HG02759 (cell line): Measurements from ENCODE around the gene CD63.
A peak's percentile ranks its signal among the peaks of the same experiment; 100 is the strongest.

Source experiments
- ATAC-seq: cut with Tn5 transposase; IDR thresholded peaks from one replicate; pipeline ENCODE4 v1.9.1; 2021; ENCODE audit warnings: mild to moderate bottlenecking, moderate library complexity; ENCODE audit not compliant: unreplicated experiment

The CD63 gene

DNA sequence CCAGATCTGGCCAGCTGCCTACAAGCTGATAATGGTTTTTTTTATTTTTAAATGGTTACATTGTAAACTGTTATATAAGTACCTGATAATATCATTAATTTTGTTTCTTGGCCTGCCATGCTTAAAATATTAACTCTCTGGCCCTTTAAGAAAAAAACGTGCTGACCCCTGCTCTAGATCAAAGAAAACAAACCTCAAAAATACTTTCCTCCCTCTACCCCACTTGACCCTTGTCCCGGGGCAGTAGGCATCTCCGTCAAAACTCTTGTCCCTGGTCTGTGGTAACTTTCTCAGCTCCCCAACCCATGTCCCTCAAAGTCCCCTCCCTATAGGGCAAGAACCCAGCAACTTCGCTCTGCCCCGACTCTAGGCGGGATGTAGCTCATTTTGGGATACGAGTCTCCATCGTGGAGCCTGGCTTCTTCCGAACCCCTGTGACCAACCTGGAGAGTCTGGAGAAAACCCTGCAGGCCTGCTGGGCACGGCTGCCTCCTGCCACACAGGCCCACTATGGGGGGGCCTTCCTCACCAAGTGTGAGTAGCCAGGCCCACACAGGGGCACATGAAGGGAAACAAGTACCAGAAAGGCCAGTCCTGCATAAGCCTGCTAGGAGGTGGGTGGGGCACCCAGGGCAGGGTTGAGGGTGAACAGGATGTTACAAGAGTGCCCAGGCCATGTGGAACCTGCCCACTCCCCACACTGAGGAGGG, 5.1 kb downstream of the CD63 start:
- ATAC-seq: no peak

DNA sequence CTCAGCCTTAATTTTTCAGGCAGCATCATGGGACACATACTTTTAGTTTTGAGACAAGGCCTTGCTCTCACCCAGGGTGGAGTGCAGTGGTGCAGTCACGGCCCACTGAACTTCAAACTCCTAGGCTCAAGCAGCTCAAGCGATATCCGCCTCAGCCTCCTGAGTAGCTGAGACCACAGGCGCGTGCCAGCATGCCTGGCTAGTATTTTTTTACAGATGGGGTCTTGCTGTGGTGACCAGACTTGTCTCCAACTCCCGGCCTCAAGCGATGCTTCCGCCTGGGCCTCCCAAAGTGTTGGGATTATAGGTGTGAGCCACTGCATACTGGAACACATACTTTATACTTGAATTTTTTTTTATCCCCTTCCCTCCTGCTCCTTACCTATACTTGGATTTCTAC, 5.9 kb downstream of the CD63 start:
- no peak for ATAC-seq

DNA sequence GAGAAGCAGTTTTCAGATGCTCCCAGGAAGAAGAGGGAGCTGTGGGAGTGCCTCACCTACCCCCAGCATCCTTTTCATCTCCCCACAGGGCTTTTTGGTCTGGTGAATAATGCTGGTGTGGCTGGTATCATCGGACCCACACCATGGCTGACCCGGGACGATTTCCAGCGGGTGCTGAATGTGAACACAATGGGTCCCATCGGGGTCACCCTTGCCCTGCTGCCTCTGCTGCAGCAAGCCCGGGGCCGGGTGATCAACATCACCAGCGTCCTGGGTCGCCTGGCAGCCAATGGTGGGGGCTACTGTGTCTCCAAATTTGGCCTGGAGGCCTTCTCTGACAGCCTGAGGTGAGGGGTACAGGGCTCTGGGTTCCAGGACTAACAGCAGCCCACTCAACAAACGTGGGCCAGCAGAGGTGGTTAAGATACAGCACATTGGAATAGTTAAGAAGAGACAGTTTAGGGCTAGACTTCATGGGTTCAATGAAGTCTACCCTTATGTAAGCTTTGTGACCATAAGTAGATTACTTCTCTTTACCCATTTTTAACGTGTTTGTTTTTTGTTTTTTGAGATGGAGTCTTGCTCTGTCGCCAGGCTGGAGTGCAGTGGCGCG, 7.1 kb downstream of the CD63 start:
- ATAC-seq: no peak

DNA sequence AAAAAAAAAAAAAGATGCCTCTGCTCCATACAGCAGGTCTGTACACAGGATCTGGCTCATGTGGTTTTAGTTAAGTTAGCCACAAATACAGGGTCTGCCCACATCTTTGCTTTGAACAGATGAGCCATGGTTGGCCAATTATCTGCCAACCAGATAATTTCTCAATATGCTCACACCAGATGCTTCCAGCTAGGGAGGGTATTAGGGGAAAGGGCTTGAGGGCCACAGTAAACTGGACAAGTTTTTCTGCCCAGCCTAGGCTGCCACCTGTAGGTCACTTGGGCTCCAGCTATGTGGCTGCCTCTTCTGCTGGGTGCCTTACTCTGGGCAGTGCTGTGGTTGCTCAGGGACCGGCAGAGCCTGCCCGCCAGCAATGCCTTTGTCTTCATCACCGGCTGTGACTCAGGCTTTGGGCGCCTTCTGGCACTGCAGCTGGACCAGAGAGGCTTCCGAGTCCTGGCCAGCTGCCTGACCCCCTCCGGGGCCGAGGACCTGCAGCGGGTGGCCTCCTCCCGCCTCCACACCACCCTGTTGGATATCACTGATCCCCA, 7.8 kb downstream of the CD63 start:
- ATAC-seq: no peak

DNA sequence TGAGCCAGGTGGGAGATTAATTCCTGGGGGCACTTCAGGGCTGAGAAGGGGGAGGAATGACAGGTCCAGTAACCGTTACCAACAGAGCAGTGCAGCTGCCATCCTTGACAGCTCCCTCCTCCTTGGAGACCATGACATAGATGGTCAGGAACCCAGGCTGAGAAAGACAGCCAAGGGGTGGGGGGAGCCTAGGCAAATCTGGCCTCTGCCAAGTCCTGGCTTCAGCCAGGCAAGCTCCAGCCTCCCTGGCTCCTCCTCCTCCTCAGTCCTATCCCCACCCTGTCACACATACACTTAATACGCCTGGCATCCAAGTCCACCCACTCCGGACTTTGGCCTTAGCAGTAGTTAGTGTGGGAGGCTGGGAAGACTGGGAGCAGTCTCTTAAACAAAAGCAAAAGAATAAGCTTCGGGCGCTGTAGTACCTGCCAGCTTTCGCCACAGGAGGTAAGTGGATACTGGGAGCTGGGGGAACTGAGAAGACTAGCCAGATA, 8.7 kb downstream of the CD63 start, which contains the start of gene RDH5:
RDH5 (plus strand) TSS at position 323 of the 494 bp plus-strand sequence. CDS start 792 bp downstream, outside the sequence.
- ATAC-seq: no peak

DNA sequence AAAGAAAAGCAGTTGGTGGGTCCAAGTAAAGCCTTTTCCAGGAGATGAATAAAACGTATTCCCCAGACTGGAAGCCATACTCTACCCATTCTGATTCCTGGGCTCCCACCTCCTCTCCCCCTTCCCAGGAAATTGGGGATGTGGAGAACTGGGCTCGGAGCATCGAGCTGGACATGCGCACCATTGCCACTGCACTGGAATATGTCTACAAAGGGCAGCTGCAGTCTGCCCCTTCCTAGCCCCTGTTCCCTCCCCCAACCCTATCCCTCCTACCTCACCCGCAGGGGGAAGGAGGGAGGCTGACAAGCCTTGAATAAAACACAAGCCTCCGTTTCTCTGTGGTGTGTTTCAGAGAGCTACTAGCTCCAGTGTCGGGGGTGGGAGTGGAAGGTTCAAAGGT, 9.4 kb downstream of the CD63 start:
- ATAC-seq: no peak

DNA sequence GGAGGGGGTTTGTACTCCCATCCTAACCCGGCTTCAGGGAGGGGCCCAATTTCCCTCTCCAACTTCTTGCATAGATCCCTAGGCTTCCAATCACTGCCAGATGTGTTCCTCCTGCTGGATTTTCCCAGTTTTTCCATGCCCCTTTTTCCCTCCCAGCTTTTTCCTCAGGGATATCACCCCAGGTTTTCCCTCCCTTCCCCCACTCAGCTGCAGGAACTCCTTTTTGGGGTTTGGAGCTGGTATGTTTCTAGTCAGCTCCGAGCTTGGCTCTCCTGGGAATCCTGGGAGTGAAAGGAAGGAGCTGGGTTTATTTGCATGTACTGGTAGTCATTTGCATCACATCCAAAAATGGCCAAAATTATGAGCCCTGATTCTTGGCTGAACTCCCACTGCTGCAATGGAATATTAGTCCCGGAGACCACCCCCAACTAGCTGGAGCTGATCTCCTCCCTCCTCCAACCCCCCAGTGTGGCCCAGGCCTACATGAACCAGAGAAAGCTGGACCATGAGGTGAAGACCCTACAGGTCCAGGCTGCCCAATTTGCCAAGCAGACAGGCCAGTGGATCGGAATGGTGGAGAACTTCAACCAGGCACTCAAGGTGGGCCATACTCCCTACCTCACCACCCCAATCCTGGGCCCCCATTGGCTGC, 10.1 kb downstream of the CD63 start:
- no peak for ATAC-seq

DNA sequence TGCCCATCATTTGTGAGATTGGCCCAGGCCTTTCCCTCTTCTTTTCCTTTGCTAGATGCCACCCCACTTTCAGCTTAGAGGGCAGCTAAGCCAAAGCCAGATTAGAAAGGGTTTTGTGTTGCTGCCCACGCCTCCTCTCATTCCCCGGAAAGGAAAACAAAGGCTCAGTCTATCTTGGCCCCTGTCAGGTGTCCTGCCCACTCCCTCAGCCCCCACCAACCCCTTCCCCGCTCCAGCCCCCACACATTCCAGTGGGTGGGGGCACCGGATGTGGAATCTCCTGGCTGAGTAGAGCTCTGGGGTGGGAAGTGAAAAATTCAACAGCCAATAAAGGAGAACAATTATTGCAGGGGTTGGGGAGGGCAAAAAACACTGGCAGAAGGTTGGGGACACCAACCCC, 10.8 kb downstream of the CD63 start:
- ATAC-seq: no peak

DNA sequence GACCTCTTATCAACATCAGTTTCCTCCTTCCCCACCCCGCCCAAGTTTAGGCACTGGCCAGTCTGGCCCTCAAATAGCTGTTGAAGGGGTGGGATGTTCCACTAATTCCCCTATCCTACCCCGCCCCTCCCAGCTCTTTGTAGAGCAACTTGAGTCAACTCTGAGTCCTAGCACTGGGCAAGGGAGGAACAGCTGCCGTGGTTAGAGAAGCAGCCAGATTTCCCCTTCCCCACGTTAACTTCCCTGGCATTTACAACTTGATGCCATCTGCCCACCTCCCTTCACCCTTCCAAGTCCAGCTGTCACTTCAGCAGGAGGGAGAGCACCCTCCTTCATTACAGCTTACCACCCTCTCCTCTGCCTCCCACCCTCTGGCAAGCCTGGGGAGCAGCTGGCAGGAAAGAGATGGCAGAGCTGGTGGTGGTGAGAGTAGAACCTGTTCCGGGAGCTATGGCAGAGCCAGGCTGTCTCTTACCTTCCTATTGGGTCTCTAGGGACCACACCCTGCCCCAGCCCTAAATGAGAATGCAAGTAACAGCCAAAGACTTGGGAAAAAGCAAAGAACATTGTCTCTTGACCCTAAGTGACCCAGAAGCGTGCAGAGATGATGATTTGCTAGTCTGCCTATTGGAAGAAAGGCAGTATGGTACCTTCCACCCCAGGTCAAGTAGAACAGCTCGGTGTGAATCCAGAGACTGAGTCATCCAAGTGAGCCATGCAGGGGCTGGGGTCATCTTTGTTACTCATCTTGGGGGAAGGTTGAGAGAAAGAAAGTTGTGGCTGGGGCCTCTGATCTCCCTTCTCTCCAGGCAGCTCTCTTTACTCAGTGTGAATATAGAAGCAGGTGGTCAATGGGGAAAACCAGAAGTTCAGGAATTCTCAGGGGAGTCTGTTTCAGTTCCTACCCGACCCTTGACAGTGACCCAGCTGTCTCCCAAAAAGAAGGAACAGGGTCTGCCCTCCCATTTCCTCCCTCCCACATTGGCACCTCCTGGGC, 11.5 kb downstream of the CD63 start:
- ATAC-seq: no peak

DNA sequence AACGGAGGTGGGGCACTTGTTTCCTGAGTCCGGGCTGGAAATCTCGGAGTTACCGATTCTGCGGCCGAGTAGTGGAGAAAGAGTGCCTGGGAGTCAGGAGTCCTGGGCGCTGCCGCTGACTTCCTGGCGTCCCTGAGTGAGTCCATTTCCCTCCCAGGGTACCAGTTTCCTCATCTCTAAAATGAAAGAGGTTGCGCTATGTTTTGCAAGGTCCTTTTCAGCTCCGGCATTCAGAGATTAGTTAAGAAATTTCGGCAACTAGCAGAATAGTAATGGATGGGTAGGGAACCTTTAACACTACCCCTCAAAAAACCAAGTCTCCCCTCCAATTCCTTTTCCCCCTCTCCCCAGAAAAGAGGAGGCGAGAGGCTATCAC, 12.2 kb downstream of the CD63 start:
- peak; percentile 24 for ATAC-seq

DNA sequence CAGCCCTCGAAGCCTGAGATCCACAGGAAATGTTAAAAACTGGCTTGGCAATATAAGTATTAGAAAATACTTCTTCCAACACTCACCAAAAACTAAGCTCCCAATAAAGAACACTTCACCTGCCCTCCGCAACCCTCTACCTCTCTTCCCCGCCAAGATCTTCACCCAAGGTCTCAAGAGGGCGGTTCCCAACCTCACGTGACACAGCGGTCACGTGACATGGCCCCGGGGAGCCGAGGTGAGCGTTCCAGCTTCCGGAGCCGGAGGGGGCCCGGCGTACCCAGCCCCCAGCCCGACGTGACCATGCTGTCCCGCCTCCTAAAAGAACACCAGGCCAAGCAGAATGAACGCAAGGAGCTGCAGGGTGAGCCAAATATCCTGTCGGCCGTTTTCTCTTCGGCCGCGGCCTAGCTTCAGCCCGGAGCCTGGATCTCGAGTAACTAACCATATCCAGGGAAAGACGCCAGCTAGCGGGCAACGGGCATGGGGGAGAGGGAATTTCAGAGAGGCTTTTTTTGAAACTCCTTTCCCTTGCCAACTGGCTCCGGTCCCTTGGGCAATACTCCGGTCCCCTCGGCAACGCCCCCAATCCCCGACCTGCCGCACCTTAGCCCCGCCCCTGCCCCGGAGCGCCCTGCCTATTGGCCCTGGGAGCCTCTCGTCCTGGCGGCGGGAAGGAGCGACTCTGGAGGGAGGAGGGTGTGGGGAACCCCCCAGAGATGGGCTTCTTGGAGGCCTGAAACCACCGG, 12.8 kb downstream of the CD63 start, which contains the start of gene BLOC1S1:
BLOC1S1 (plus strand) TSS at position 214 of the 749 bp plus-strand sequence; CDS start at position 220, 6 bp downstream.
- ATAC-seq: peak; percentile 95

DNA sequence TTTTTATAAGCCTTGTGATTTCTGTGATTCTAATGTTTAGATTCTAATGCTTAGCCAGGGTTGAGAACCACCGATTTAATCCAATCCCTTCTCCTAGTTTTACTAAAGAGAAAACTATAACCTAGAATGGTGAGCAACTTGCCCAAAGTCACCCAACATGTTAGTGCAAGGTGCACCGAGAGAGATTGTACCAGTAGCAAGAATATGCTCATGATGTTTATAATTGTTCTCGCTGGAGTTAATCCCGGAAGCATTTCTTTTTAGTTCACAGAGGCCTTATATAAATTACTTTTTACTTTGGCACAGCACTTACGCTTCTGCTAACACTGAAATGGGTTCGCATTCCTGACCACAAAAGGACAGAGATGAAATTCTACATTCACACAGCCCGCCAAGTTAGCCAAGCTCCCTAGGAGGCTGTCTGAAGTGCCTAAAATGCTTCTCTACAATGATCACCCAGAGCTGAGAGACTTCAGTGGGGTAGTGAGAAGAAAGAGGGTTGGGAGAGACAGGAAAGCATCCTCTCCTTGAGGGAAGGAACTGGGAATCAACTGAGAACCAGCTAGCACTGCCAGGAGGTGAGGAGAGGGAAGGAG, 13.5 kb downstream of the CD63 start:
- ATAC-seq: no peak

DNA sequence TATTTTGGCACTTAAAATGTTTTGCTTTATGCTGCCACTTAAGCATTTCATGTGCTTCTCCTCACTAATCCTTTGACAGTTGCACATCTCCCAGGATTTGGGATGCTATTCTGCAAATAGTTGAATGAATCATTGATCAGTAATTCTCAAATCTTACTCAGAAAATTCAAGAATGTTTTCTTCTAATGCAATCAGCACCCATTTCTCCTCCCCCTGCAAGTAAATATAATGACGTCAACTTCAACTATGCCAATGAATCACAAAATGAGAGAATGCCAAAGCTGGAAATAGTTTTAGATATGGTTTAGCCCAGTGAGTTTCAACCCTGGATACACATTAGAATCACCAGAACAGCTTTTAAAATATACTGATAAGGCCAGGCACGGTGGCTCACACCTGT, 15.1 kb downstream of the CD63 start:
- ATAC-seq: no peak

DNA sequence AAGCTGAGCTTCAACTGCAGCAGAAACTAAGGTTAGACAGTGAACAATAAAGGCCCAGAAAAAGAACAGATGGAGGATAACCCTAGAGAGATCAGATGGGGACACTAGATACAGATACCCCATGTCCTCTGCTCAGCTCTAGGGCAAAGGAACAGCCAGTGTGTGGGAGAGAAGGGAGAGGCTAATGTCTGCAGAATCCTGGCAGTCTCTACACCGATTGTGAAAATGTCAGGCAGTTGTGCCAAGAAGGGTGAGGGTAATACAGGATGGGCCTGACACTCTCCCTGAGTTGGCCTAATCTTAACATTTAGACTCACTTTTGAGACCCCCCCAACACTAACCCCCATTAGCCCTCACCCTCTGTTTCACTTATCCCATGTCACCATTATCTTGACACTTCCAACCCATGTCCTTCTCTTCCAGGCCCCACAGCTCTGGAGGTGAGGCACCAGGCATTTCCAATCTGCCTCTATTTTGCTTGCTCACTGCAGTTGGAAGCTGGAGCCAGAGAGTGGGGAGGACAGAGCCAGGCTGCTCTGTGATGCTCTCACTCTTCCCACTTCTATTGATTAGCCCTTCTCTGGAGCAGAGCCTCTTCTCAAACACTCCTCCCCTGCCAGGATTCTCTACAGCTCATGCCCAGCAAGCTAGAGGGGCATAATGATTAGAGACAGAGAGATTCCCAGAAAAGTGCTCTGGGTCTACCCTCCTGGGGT, 16.0 kb downstream of the CD63 start:
- ATAC-seq: no peak

DNA sequence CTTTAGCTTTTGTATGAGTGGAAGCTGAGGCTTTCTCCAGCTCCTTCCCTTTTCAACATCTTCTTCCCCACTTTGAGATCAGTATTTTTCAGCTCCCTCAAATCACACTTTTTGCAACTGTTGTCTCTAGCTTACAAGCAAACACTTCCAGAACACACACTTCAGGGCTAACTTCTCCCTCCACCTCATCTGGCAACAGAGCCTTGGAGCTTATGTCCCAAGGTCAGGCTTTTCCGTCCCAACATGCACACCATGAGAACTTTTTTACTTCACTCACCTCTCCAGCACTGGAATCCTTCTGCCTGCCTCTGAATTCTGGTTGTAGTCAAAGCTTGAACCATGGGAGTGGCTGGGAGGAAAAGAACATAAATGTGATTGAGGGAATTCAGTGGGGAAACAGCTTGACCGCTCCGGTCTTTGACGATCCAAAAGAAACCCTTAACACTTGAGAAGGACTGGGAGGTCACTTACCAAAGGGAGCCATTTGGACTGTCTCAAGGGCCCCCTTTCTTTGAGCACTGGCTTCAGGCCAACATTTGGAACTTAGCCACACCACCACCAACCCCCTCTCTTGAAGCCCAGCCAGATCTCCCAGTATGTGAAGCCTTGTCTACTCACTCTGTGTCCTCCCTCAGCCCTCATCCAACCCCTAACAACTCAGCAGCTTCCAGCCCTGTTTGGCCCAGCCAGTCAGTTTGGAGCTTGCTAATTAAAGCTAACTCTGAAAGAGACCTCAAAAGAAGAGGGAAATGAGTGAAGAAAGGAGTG, 16.8 kb downstream of the CD63 start:
- ATAC-seq: no peak

DNA sequence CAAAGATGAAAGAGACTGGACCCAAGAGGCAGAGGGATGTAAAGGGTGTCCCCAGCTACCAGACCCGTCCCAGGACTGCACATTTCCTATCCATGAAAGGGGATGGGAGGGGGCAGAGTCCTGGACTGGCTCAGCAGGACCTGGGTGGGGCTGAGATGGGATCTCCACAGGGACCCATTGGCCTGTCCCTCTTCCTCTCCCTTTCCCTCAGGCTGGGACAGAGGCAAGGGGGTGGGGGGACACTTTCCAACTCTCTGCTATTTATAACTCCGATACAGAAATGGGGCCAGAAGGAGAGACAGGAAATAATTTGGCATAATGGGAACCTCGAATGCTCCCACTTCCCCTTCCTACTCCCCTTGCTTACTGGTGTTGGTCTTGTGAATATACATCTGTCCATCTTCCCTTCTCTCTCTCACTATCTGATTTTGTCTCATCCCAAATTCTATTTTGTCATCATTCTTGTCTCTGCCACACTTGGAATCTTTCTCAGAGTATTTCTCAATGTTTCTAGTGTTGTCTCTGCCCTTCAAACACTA, 20.0 kb downstream of the CD63 start:
- ATAC-seq: no peak

DNA sequence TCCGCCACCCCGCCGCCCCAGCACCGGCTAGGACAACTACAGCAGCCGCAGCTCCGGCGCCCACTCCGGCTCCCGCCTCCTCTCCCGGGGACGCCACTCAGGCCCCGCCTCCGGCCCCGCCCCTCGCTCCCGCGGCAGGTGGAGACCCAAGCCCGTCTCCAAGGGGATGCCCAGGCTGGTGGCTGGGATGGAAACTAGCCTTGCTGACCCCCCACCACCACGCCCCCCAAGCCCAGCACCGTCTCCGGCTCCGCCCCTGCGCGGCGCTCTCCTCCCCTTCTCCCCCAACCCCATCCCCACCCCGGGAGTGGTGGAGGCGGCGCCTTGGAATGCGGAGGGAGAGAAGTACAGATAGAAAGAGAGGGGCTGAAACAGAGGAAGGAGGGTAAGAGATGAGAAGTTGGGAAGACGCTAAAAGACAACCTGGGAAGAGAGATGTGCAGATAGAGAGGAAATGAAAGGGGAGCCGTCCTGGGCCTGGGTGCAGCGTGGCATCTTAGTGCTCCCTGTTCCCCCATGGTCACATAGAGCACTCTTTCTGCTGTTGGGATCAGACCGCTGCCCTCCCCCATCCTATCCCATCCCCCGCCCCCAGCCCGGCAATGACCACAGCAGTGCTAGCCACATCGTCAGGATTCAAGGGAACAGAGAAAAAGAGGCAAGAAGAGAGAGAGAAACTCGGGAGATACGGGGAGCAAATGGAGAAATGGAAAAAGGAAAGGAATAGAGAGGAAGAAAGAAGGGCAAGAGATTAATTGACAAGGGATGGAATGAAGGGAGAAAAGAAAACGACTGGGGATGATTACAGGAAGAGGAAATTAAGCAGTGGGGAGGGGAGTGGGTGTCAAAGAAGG, 20.7 kb downstream of the CD63 start, which contains the start of gene ITGA7:
ITGA7 (minus strand) TSS at position 64 of the 854 bp plus-strand sequence. CDS start 222 bp downstream, outside the sequence.
- ATAC-seq: peak; percentile 82
